GM12878 (cell line): ENCODE data around the gene MOK. TPM values are rescaled to one million over a fixed set of nuclear protein-coding genes. Genes with fewer than 3 reads are reported as not detected.

ENCODE experiments used
- ATAC-seq: fragments of 200-7000 bp; cut with Tn5 transposase; 3 replicates; pipeline ENCODE4 v1.9.1; 2020; ENCODE audit warnings: mild to moderate bottlenecking, moderate library complexity
- BruUV-seq: library from RNA; stranded (reverse); fragments of 400-500 nt; replicated peaks from 2 replicates; lab custom pipeline; 2021; lab: Mats Ljungman, UMichigan
- CTCF ChIA-PET: fragments of 300-600 bp; sonication (Branson Sonifier 250); formaldehyde crosslinking; extraction: SDS; loops from one replicate; lab custom pipeline; 2021; ENCODE audit warnings: inconsistent platforms; lab: Yijun Ruan, JAX
- POLR2A ChIA-PET: fragments of 350-600 bp; formaldehyde crosslinking; extraction: SDS; loops from one replicate; lab custom pipeline; 2021; ENCODE audit warnings: inconsistent platforms; lab: Charles Lee
- RAD21 ChIA-PET: fragments of 300-600 bp; sonication (Branson Sonifier 250); formaldehyde crosslinking; loops from one replicate; lab custom pipeline; 2023; ENCODE audit warnings: antibody characterized with exemption; ENCODE audit not compliant: unreplicated experiment; lab: Charles Lee
- SMC1A ChIA-PET: fragments of 300-600 bp; sonication (Branson Sonifier 250); formaldehyde crosslinking; loops from one replicate; lab custom pipeline; 2023; ENCODE audit not compliant: unreplicated experiment, uncharacterized antibody; lab: Charles Lee
- DNase-seq: peaks from one replicate; pipeline ENCODE4 v3.0.0-alpha.2; 2011; ENCODE audit warnings: low read depth, low spot score
- FAIRE-seq: peaks from 3 replicates; lab custom pipeline; 2011; peaks lifted over from hg19 to GRCh38; lab: Jason Lieb, UNC
- H2AFZ ChIP-seq: 2 replicates; pipeline ENCODE4 v1.6.0; 2011; ENCODE audit warnings: low read depth, low read length, control low read depth; ENCODE audit not compliant: control insufficient read depth
- H3K27ac ChIP-seq: 2 replicates; pipeline ENCODE4 v1.5.1; 2011; ENCODE audit warnings: control low read depth; ENCODE audit not compliant: control insufficient read depth, insufficient read depth
- H3K27me3 ChIP-seq, 2 experiments: replicated peaks in 1 of 2; 2 replicates each; pipeline versions ENCODE4 v1.6.0 to v1.6.1; 2011; ENCODE audit warnings: low read length in 1 of 2; ENCODE audit not compliant: control insufficient read depth in 2 of 2, insufficient read depth in 2 of 2
- H3K36me3 ChIP-seq, 2 experiments: 2 replicates each; pipeline ENCODE4 v1.5.1; 2011; ENCODE audit warnings: low read length in 1 of 2; ENCODE audit not compliant: control insufficient read depth in 2 of 2, insufficient read depth in 2 of 2
- H3K4me1 ChIP-seq: 2 replicates; pipeline ENCODE4 v1.6.1; 2011; ENCODE audit warnings: mild to moderate bottlenecking, low read length, moderate library complexity, mixed read lengths; ENCODE audit not compliant: control insufficient read depth, insufficient read depth
- H3K4me2 ChIP-seq: 2 replicates; pipeline ENCODE4 v1.6.0; 2011; ENCODE audit warnings: control low read depth; ENCODE audit not compliant: control insufficient read depth, insufficient read depth
- H3K4me3 ChIP-seq: fragments of 200-600 bp; sonication (generic); 2 replicates; pipeline ENCODE4 v1.5.1; 2016
- H3K79me2 ChIP-seq: 2 replicates; pipeline ENCODE4 v1.6.0; 2011; ENCODE audit warnings: low read length; ENCODE audit not compliant: control insufficient read depth, insufficient read depth
- H3K9ac ChIP-seq: 2 replicates; pipeline ENCODE4 v1.8.0; 2011; ENCODE audit warnings: low read length, control low read depth, mixed read lengths; ENCODE audit not compliant: control insufficient read depth, insufficient read depth
- H3K9me3 ChIP-seq: replicated peaks from 3 replicates; pipeline ENCODE4 v1.5.1; 2011; ENCODE audit warnings: mild to moderate bottlenecking, low read length; ENCODE audit not compliant: control insufficient read depth, insufficient read depth
- H4K20me1 ChIP-seq: 2 replicates; pipeline ENCODE4 v1.6.0; 2011; ENCODE audit not compliant: control insufficient read depth, insufficient read depth
- CBFB ChIP-seq: IDR thresholded peaks from 2 replicates; pipeline ENCODE4 v1.6.1; 2016; ENCODE audit warnings: antibody characterized with exemption, low read depth
- FOS ChIP-seq: IDR thresholded peaks from 3 replicates; pipeline ENCODE4 v1.6.1; 2011; ENCODE audit warnings: borderline replicate concordance; ENCODE audit not compliant: insufficient read length; ENCODE audit errors: extremely low read depth
- GATAD2B ChIP-seq: fragments of 450-650 bp; conservative IDR thresholded peaks from 2 replicates; pipeline ENCODE4 v1.6.1; 2017; ENCODE audit warnings: low read depth, mild to moderate bottlenecking, moderate library complexity
- HSF1 ChIP-seq: fragments of 150-350 bp; IDR thresholded peaks from 2 replicates; pipeline ENCODE4 v1.6.1; 2014; ENCODE audit warnings: mild to moderate bottlenecking, low read depth, low read length
- IKZF2 ChIP-seq, 2 experiments: fragments of 450-650 bp; IDR thresholded peaks; 2 replicates each; pipeline ENCODE4 v1.6.1; 2017; ENCODE audit warnings: mild to moderate bottlenecking in 2 of 2, moderate library complexity in 2 of 2
- MYB ChIP-seq: fragments of 150-350 bp; IDR thresholded peaks from 2 replicates; pipeline ENCODE4 v1.6.1; 2014; ENCODE audit warnings: mild to moderate bottlenecking, low read depth, low read length, borderline replicate concordance
- NFIC ChIP-seq: IDR thresholded peaks from 2 replicates; pipeline ENCODE4 v1.6.1; 2012; ENCODE audit warnings: low read depth, mild to moderate bottlenecking, inconsistent platforms, low read length, moderate library complexity
- PAX5 ChIP-seq: IDR thresholded peaks from 2 replicates; pipeline ENCODE4 v1.6.1; 2011; ENCODE audit warnings: low read depth, low read length, borderline replicate concordance
- POLR2AphosphoS2 ChIP-seq: IDR thresholded peaks from 2 replicates; pipeline ENCODE4 v1.6.1; 2011; ENCODE audit warnings: low read depth, mild to moderate bottlenecking, low read length, improper control_type of control experiment, moderate library complexity
- STAT1 ChIP-seq: fragments of 450-650 bp; conservative IDR thresholded peaks from 2 replicates; pipeline ENCODE4 v1.6.1; 2014; ENCODE audit warnings: antibody characterized with exemption, mild to moderate bottlenecking
- SUZ12 ChIP-seq: fragments of 200-600 bp; sonication (generic); IDR thresholded peaks from one replicate; pipeline ENCODE4 v1.6.1; 2018; ENCODE audit warnings: antibody characterized with exemption, mild to moderate bottlenecking; ENCODE audit not compliant: unreplicated experiment
- ZNF24 ChIP-seq: fragments of 450-650 bp; IDR thresholded peaks from 2 replicates; pipeline ENCODE4 v1.6.1; 2017; ENCODE audit warnings: antibody characterized with exemption, mild to moderate bottlenecking
- WGBS: methylation state at CpG from one replicate; pipeline ENCODE4 v1.1.6; 2016; ENCODE audit warnings: low lambda C conversion rate; ENCODE audit not compliant: insufficient replicate concordance, insufficient coverage; ENCODE audit errors: missing lambda C conversion rate; 5-methylcytosine and 5-hydroxymethylcytosine counted together
- in situ Hi-C: fragments of 300-500 bp; cut with MboI; formaldehyde crosslinking; loops from 9 replicates; pipeline ENCODE4 v1.14.3; 2018; ENCODE audit warnings: mixed read lengths
- intact Hi-C: fragments of 100-400 bp; cut with micrococcal nuclease; formaldehyde crosslinking; loops from one replicate; pipeline ENCODE4 v1.14.2; 2022; ENCODE audit not compliant: unreplicated experiment
- polyA plus RNA-seq, 11 experiments: library from polyadenylated mRNA; depleted of rRNA in 4 of 11; unstranded in 6 of 11; stranded (reverse) in 5 of 11; fragments of >200 nt; fragmentation: Nextera tagmentation in 4 of 11; fragmentation: Illumina TruSeq in 1 of 11; extraction: Ambion mirVana in 4 of 11; extraction: Trizol in 1 of 11; gene quantifications; 1 replicate in 1 of 11; 2 replicates in 10 of 11; pipeline versions ENCODE4 v1.2.1 to v1.2.3, GENCODE V29; 2011 to 2016; ENCODE audit warnings: inconsistent platforms in 2 of 11, missing spikeins in 2 of 11, low read depth in 1 of 11
- total RNA-seq, 4 experiments: library from RNA; depleted of rRNA in 3 of 4; stranded (reverse); fragments of >200 nt in 3 of 4; fragmentation: Illumina TruSeq in 1 of 4; extraction: Trizol in 1 of 4; gene quantifications; 2 replicates each; pipeline versions ENCODE4 v1.2.1 to v1.2.3, GENCODE V29; 2013 to 2021
- TF ChIP-seq, protein P1 (sequence below): IDR thresholded peaks from 2 replicates; pipeline ENCODE4 v1.6.1; 2012; ENCODE audit warnings: low read depth, low read length, improper control_type of control experiment

MOK gene
- total and polyA plus RNA-seq, 10 of the 15 experiments (the other 5 are each of a cell fraction or from before 2014, with no cell fraction given) = 0.10 to 3.0 (median 1.4) TPM

DNA sequence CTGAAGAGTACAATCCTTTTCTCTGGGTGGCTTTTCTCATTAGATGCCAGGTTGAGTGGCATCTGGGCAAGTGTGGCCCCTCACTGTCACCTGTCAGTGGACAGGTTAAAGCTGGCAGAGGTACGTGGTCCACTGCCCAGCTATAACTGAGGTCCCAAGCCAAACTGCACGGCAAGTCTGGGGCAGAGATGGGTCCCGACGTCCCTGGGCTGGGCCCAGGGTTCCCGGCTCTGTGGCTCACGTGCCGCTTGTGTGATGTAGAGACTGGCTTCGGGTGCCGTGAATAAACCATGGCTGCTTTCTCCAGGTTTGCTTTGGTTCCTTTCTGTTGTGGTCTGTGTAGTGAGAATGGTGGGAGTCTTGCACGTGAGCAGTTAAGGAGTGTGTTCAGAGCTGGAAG, 87.6 kb downstream of the MOK start:
- no TSS peak for BruUV-seq

DNA sequence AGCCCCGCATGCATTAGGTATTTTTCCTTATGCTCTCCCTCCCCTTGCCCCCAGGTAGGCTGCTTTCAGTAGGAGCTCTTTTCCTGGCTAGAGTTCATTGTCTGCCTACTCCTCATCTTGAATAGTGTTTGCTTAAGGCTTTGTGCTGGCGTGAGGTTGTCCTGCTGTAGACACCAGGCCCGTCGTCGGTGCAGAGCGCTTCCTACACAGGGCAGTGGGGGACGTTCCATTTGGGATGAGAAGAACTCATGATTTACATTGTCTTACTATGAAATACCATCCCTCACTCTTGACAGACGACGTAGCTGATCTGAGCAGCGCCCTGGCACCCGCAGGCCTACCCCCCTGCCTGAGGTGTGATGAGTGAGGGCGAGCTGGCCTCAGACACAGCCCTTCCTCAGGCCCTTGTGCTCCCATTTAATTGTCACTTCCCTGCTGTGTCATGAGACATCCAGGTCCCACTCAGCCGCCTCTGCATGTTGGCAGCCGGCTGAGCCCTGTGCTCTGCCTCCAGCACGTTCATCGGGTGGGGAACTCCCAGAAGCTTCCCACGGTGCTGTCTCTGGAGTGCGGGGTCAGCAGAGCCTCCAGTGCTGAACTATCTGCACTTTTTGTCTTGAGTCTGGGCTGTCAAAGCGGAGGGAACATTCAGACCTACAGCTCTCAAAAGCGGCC, 89.3 kb downstream of the MOK start:
- CTCF ChIA-PET = interaction anchor here (1.2 to 1.5 kb wide), 2 partner anchors 98 to 101 kb away, joined by 5 read pairs; no protein-coding TSS in a partner anchor

More for the DNA sequence above, 87.6 kb downstream of the MOK start:
- CTCF ChIA-PET = interaction anchor here (1.5 kb wide), 1 partner anchor 99 kb away, joined by 5 read pairs; no protein-coding TSS in a partner anchor
- H3K9ac ChIP-seq = no peak overlapping the region
- H3K4me1 ChIP-seq = peaks cover 10% of the 10 kb centered on the region
- no peaks in the 10 kb centered on the region for H4K20me1 ChIP-seq
- no peak overlapping the region for H3K4me3 ChIP-seq
- WGBS = 99% methylated on average over 10 of the region's 10 CpGs
- intact Hi-C loops = no loop called here
- no peak for DNase-seq
- POLR2A ChIA-PET = no interaction called here
- no peak overlapping the region for H3K27ac ChIP-seq
- no peaks in the 10 kb centered on the region for H3K9me3 ChIP-seq
- H3K36me3 ChIP-seq = no peaks in the 10 kb centered on the region; a peak in 3 of 4 replicates
- SMC1A ChIA-PET = no interaction called here
- no peak for FAIRE-seq
- no peak for ATAC-seq
- in situ Hi-C loops = no loop called here
- RAD21 ChIA-PET = no interaction called here
- H3K79me2 ChIP-seq = no peaks in the 10 kb centered on the region
- no peak overlapping the region for H2AFZ ChIP-seq
- TF ChIP-seq MYB = no peak
- TF ChIP-seq, protein P1, sequence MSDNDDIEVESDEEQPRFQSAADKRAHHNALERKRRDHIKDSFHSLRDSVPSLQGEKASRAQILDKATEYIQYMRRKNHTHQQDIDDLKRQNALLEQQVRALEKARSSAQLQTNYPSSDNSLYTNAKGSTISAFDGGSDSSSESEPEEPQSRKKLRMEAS = no peak
- no peaks in the 10 kb centered on the region for H3K27me3 ChIP-seq
- no peak overlapping the region for H3K4me2 ChIP-seq

More for the DNA sequence above, 89.3 kb downstream of the MOK start:
- Histone ChIP-seq H3K9ac (no peak overlapping the region), H3K4me3 (no peak overlapping the region), H3K27ac (no peak overlapping the region), H3K36me3 (peaks cover 0 to 3% of the 10 kb centered on the region in 2 experiments; a peak in 3 of 4 replicates), H3K4me2 (no peak overlapping the region), H3K4me1 (peaks cover 10% of the 10 kb centered on the region), H3K9me3 (no peaks in the 10 kb centered on the region), H3K79me2 (no peaks in the 10 kb centered on the region), H4K20me1 (no peaks in the 10 kb centered on the region), H2AFZ (no peak overlapping the region), H3K27me3 (no peaks in the 10 kb centered on the region)
- POLR2A ChIA-PET = no interaction called here
- intact Hi-C loops = no loop called here
- SMC1A ChIA-PET = no interaction called here
- WGBS = 95% methylated on average over 20 of the region's 20 CpGs
- DNase-seq (no peak), FAIRE-seq (no peak), ATAC-seq (no peak)
- no TSS peak for BruUV-seq
- in situ Hi-C loops = no loop called here
- TF ChIP-seq HSF1 (no peak), IKZF2 (IDR thresholded peaks at IDR 0.05) (no peak), SUZ12 (no peak), STAT1 (no peak), ZNF24 (no peak), POLR2AphosphoS2 (no peak), PAX5 (no peak), FOS (no peak), NFIC (no peak), GATAD2B (no peak), CBFB (no peak)
- RAD21 ChIA-PET = no interaction called here
